ENCODE results near the gene ZNF674.
"Not testable (repeated sequence)": the region's sequence is repeated elsewhere in the genome, so short reads cannot be mapped to it uniquely, and the experiment has no call there.

Gene ZNF674

DNA sequence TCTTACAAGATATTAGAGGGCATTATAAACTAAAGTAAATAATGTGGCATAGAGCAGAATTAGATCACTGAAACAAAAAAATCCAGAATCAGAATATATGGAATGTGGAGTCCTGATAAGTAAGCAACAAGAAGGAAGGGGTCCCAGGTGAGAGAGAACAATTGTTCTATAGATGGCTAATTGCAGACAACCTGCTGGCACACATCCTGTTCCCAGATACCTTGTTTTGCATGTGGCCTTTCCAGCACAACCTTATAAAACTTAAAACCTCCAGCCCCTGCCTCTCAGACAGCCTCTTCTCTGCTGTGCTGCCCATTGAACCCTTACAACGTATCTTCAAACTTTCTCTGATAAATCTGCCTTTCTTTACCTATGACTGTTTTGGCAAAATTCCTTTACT lies 4.7 kb upstream of the ZNF674 start:
- Histone ChIP-seq H4K20me1 (ENCODE audit: insufficient read depth, low read length) (peaks cover 7% of the 10 kb centered on the region; the same call in 1 of the 2 replicates), H3K36me3 (ENCODE audit: insufficient read depth, low read length) (peaks cover 15% of the 10 kb centered on the region), H3K4me3 (ENCODE audit: low read depth in 1 of 2, low read length in 2 of 2) (no peak overlapping the region), H3K4me1 (ENCODE audit: insufficient read depth, low read length) (peaks cover 18% of the 10 kb centered on the region), H3K27me3 (ENCODE audit: insufficient read depth, low read length, poor library complexity) (no peaks in the 10 kb centered on the region), H3K4me2 (ENCODE audit: insufficient read depth, low read length) (no peak overlapping the region), H3K9ac (ENCODE audit: low read depth, low read length) (no peak overlapping the region), H3K27ac (ENCODE audit: low read length) (no peak overlapping the region), H2AFZ (ENCODE audit: low read depth, low read length) (no peak overlapping the region), H3K9me3 (ENCODE audit: insufficient read depth, low read length, severe bottlenecking) (no peaks in the 10 kb centered on the region), H3K79me2 (ENCODE audit: insufficient read depth, low read length) (peaks cover 39% of the 10 kb centered on the region)
- DNase-seq (no peak), ATAC-seq (ENCODE audit: insufficient read depth, low read depth) (no peak)
- TF ChIP-seq, protein P1, sequence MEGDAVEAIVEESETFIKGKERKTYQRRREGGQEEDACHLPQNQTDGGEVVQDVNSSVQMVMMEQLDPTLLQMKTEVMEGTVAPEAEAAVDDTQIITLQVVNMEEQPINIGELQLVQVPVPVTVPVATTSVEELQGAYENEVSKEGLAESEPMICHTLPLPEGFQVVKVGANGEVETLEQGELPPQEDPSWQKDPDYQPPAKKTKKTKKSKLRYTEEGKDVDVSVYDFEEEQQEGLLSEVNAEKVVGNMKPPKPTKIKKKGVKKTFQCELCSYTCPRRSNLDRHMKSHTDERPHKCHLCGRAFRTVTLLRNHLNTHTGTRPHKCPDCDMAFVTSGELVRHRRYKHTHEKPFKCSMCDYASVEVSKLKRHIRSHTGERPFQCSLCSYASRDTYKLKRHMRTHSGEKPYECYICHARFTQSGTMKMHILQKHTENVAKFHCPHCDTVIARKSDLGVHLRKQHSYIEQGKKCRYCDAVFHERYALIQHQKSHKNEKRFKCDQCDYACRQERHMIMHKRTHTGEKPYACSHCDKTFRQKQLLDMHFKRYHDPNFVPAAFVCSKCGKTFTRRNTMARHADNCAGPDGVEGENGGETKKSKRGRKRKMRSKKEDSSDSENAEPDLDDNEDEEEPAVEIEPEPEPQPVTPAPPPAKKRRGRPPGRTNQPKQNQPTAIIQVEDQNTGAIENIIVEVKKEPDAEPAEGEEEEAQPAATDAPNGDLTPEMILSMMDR (IDR thresholded peaks at IDR 0.05; ENCODE audit: borderline replicate concordance, extremely low read depth, low read length, poor library complexity, severe bottlenecking): no peak
- TF ChIP-seq EZH2 (IDR thresholded peaks at IDR 0.05; ENCODE audit: borderline replicate concordance, low read depth, low read length, severe bottlenecking): no peak

DNA sequence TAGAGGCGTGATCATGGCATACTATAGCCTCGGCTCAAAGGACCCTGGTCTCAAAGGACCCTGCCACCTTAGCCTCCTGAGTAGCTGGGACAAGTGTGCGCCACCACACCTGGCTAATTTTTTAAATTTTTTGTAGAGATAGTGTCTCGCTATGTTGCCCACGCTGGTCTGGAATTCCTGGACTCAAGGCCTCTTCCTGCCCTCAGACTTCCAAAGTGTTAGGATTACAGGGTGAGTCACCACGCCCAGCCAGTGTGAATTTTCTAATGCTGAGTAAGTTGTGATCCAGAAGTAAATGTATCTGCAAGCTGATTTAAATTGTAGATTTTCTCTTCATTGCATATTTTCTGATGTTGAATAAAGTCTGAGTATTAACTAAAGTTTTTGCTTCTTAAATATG lies 2.6 kb upstream of the ZNF674 start:
- ATAC-seq (ENCODE audit: insufficient read depth, low read depth): no peak
- H3K9me3 ChIP-seq (ENCODE audit: insufficient read depth, low read length, severe bottlenecking): no peaks in the 10 kb centered on the region
- H3K27ac ChIP-seq (ENCODE audit: low read length): no peak overlapping the region
- H3K27me3 ChIP-seq (ENCODE audit: insufficient read depth, low read length, poor library complexity): no peaks in the 10 kb centered on the region
- H3K4me2 ChIP-seq (ENCODE audit: insufficient read depth, low read length): no peak overlapping the region; the same call in 1 of the 2 replicates
- DNase-seq: no peak
- peaks cover 18% of the 10 kb centered on the region for H3K36me3 ChIP-seq (ENCODE audit: insufficient read depth, low read length)
- H3K79me2 ChIP-seq (ENCODE audit: insufficient read depth, low read length): peaks cover 47% of the 10 kb centered on the region
- TF ChIP-seq, protein P1 (IDR thresholded peaks at IDR 0.05; ENCODE audit: borderline replicate concordance, extremely low read depth, low read length, poor library complexity, severe bottlenecking): no peak
- TF ChIP-seq EZH2 (IDR thresholded peaks at IDR 0.05; ENCODE audit: borderline replicate concordance, low read depth, low read length, severe bottlenecking): no peak
- no peak overlapping the region for H3K4me3 ChIP-seq (ENCODE audit: low read depth in 1 of 2, low read length in 2 of 2)
- H4K20me1 ChIP-seq (ENCODE audit: insufficient read depth, low read length): peaks cover 7% of the 10 kb centered on the region; the same call in 1 of the 2 replicates
- no peak overlapping the region for H2AFZ ChIP-seq (ENCODE audit: low read depth, low read length)
- peaks cover 29% of the 10 kb centered on the region for H3K4me1 ChIP-seq (ENCODE audit: insufficient read depth, low read length)
- no peak overlapping the region for H3K9ac ChIP-seq (ENCODE audit: low read depth, low read length)

- peak overlapping the region; percentile 87 for H2AFZ ChIP-seq (ENCODE audit: low read depth, low read length)
These were observed 694 bp downstream of the ZNF674 start for GRCh38 chrX:46544527-46544926.

GRCh38 chrX:46543441-46543840 lies 1.8 kb downstream of the ZNF674 start:
- TF ChIP-seq EZH2 (IDR thresholded peaks at IDR 0.05; ENCODE audit: borderline replicate concordance, low read depth, low read length, severe bottlenecking): no peak
- TF ChIP-seq, protein P1 (IDR thresholded peaks at IDR 0.05; ENCODE audit: borderline replicate concordance, extremely low read depth, low read length, poor library complexity, severe bottlenecking): no peak
- Histone ChIP-seq H3K4me1 (ENCODE audit: insufficient read depth, low read length) (peaks cover 29% of the 10 kb centered on the region), H3K9me3 (ENCODE audit: insufficient read depth, low read length, severe bottlenecking) (no peaks in the 10 kb centered on the region), H3K36me3 (ENCODE audit: insufficient read depth, low read length) (peaks cover 17% of the 10 kb centered on the region), H4K20me1 (ENCODE audit: insufficient read depth, low read length) (peaks cover 7% of the 10 kb centered on the region; the same call in 1 of the 2 replicates), H3K4me3 (ENCODE audit: low read depth in 1 of 2, low read length in 2 of 2) (no peak overlapping the region), H3K9ac (ENCODE audit: low read depth, low read length) (no peak overlapping the region), H3K79me2 (ENCODE audit: insufficient read depth, low read length) (peaks cover 41% of the 10 kb centered on the region), H2AFZ (ENCODE audit: low read depth, low read length) (no peak overlapping the region), H3K27ac (ENCODE audit: low read length) (no peak overlapping the region), H3K4me2 (ENCODE audit: insufficient read depth, low read length) (no peak overlapping the region), H3K27me3 (ENCODE audit: insufficient read depth, low read length, poor library complexity) (no peaks in the 10 kb centered on the region)
- DNase-seq (peak; percentile 13), ATAC-seq (ENCODE audit: insufficient read depth, low read depth) (no peak)

More at GRCh38 chrX:46544527-46544926, 694 bp downstream of the ZNF674 start:
- Histone ChIP-seq H3K4me2 (ENCODE audit: insufficient read depth, low read length) (peak overlapping the region; percentile 67), H3K36me3 (ENCODE audit: insufficient read depth, low read length) (peaks cover 18% of the 10 kb centered on the region), H3K4me3 (ENCODE audit: low read depth in 1 of 2, low read length in 2 of 2) (peak overlapping the region; percentile 74 to 79; a peak in 3 of 4 replicates), H3K9ac (ENCODE audit: low read depth, low read length) (peak overlapping the region; percentile 88), H3K27ac (ENCODE audit: low read length) (peak overlapping the region; percentile 89), H3K4me1 (ENCODE audit: insufficient read depth, low read length) (peaks cover 29% of the 10 kb centered on the region), H3K79me2 (ENCODE audit: insufficient read depth, low read length) (peaks cover 47% of the 10 kb centered on the region)
- not testable (repeated sequence) for H3K9me3 ChIP-seq (ENCODE audit: insufficient read depth, low read length, severe bottlenecking); H3K27me3 ChIP-seq (ENCODE audit: insufficient read depth, low read length, poor library complexity); ATAC-seq (ENCODE audit: insufficient read depth, low read depth); H4K20me1 ChIP-seq (ENCODE audit: insufficient read depth, low read length); DNase-seq

Data from DND-41 (cell line).